K562 (cell line): ENCODE data around the gene NUP153. TPM values are rescaled to one million over a fixed set of nuclear protein-coding genes. Genes with fewer than 3 reads are reported as not detected.
A peak's percentile ranks its signal among the peaks of the same experiment; 100 is the strongest.

Experiments
- CSDE1 ChIP-seq, 2 experiments: fragments of 450-650 bp; IDR thresholded peaks; 2 replicates each; pipeline ENCODE4 v1.6.1; 2016; ENCODE audit warnings: mild to moderate bottlenecking in 1 of 2
- DDX20 ChIP-seq: fragments of 450-650 bp; IDR thresholded peaks from 2 replicates; pipeline ENCODE4 v1.6.1; 2016; ENCODE audit warnings: missing genetic modification characterization, low read depth, mild to moderate bottlenecking, missing compliant biosample characterization, moderate library complexity
- ETV1 ChIP-seq: fragments of 450-650 bp; conservative IDR thresholded peaks from 2 replicates; pipeline ENCODE4 v1.6.1; 2016; ENCODE audit warnings: missing genetic modification characterization, control low read depth, low read depth, missing compliant biosample characterization
- FUS ChIP-seq: fragments of 200-400 bp; formaldehyde crosslinking; optimal IDR thresholded peaks from 2 replicates; pipeline ENCODE3; 2017; ENCODE audit warnings: low read depth, low read length
- KDM5B ChIP-seq: fragments of 200-600 bp; sonication (generic); IDR thresholded peaks from 2 replicates; pipeline ENCODE4 v1.6.1; 2012; ENCODE audit warnings: low read depth, mild to moderate bottlenecking, moderate library complexity, low read length, control low read depth, inconsistent platforms; ENCODE audit not compliant: insufficient replicate concordance
- POLR2AphosphoS5 ChIP-seq: IDR thresholded peaks from 2 replicates; pipeline ENCODE4 v1.6.1; 2011; ENCODE audit warnings: mild to moderate bottlenecking, low read depth, low read length, moderate library complexity; ENCODE audit not compliant: control insufficient read depth, insufficient read depth
- SAP30 ChIP-seq: fragments of 200-600 bp; sonication (generic); IDR thresholded peaks from 2 replicates; pipeline ENCODE4 v1.6.1; 2012; ENCODE audit warnings: borderline replicate concordance, low read depth, mild to moderate bottlenecking, moderate library complexity, low read length, control low read depth, inconsistent platforms; ENCODE audit not compliant: insufficient read depth, poor library complexity, severe bottlenecking
- STAT5B ChIP-seq: fragments of 250-450 bp; sonication (Bioruptor Pico); IDR thresholded peaks from 2 replicates; pipeline ENCODE4 v1.8.0; 2021; ENCODE audit warnings: mild to moderate bottlenecking, inconsistent platforms
- ZFX ChIP-seq: sonication (generic); formaldehyde crosslinking; IDR thresholded peaks from 2 replicates; pipeline ENCODE4 v1.8.0; 2022; ENCODE audit warnings: mild to moderate bottlenecking, missing genetic modification reagents, moderate library complexity
- ZNF184 ChIP-seq: sonication (generic); formaldehyde crosslinking; IDR thresholded peaks from 2 replicates; pipeline ENCODE4 v1.5.0; 2020; ENCODE audit warnings: missing genetic modification reagents
- ZNF431 ChIP-seq: sonication (generic); formaldehyde crosslinking; IDR thresholded peaks from 2 replicates; pipeline ENCODE4 v1.8.0; 2022; ENCODE audit warnings: mild to moderate bottlenecking, missing genetic modification reagents
- polyA plus RNA-seq, 8 experiments: library from polyadenylated mRNA; depleted of rRNA in 4 of 8; stranded (reverse) in 5 of 8; unstranded in 3 of 8; fragments of >200 nt; fragmentation: Nextera tagmentation in 2 of 8; fragmentation: Illumina TruSeq in 1 of 8; extraction: Ambion mirVana in 2 of 8; extraction: Trizol in 1 of 8; gene quantifications; 2 replicates each; pipeline versions ENCODE4 v1.2.1 to v1.2.3, GENCODE V29; 2011 to 2014; ENCODE audit warnings: inconsistent platforms in 1 of 8, missing spikeins in 1 of 8
- total RNA-seq, 7 experiments: library from RNA; depleted of rRNA in 6 of 7; stranded (reverse); fragments of >200 nt in 6 of 7; fragmentation: Illumina TruSeq in 2 of 7; extraction: Trizol in 2 of 7; gene quantifications; 2 replicates each; pipeline versions ENCODE4 v1.2.1 to v1.2.3, GENCODE V29; 2011 to 2021; ENCODE audit warnings: low replicate concordance in 1 of 7
- TF ChIP-seq, protein P1 (sequence below), 2 experiments: fragments of 450-650 bp; formaldehyde crosslinking in 1 of 2; IDR thresholded peaks; 2 replicates each; pipeline versions ENCODE4 v1.4.0 to v1.6.1; 2014 to 2020; ENCODE audit warnings: mild to moderate bottlenecking in 2 of 2, borderline replicate concordance in 1 of 2, low read depth in 1 of 2

Gene NUP153
- total and polyA plus RNA-seq, 9 of the 15 experiments (the other 6 are each of a cell fraction or from before 2014, with no cell fraction given), result 21.9 to 110 (median 84.8) TPM

- TF ChIP-seq, protein P1, sequence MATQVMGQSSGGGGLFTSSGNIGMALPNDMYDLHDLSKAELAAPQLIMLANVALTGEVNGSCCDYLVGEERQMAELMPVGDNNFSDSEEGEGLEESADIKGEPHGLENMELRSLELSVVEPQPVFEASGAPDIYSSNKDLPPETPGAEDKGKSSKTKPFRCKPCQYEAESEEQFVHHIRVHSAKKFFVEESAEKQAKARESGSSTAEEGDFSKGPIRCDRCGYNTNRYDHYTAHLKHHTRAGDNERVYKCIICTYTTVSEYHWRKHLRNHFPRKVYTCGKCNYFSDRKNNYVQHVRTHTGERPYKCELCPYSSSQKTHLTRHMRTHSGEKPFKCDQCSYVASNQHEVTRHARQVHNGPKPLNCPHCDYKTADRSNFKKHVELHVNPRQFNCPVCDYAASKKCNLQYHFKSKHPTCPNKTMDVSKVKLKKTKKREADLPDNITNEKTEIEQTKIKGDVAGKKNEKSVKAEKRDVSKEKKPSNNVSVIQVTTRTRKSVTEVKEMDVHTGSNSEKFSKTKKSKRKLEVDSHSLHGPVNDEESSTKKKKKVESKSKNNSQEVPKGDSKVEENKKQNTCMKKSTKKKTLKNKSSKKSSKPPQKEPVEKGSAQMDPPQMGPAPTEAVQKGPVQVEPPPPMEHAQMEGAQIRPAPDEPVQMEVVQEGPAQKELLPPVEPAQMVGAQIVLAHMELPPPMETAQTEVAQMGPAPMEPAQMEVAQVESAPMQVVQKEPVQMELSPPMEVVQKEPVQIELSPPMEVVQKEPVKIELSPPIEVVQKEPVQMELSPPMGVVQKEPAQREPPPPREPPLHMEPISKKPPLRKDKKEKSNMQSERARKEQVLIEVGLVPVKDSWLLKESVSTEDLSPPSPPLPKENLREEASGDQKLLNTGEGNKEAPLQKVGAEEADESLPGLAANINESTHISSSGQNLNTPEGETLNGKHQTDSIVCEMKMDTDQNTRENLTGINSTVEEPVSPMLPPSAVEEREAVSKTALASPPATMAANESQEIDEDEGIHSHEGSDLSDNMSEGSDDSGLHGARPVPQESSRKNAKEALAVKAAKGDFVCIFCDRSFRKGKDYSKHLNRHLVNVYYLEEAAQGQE (IDR thresholded peaks at IDR 0.05; ENCODE audit: borderline replicate concordance), result no peak
- TF ChIP-seq, protein P1 (CRISPR knock-in tag; IDR thresholded peaks at IDR 0.05; ENCODE audit: low read depth), result no peak
- TF ChIP-seq KDM5B (no peak), CSDE1 (IDR thresholded peaks at IDR 0.05) (no peak), ZNF184 (CRISPR knock-in tag) (no peak), ETV1 (tag) (0 out of 2 replicates have a peak, but pooled peaks have one; percentile 6), ZNF431 (no peak), POLR2AphosphoS5 (no peak), STAT5B (CRISPR knock-in tag) (no peak), FUS (no peak), SAP30 (no peak), ZFX (0 out of 2 replicates have a peak, but pooled peaks have one; percentile 51), DDX20 (tag) (0 out of 2 replicates have a peak, but pooled peaks have one; percentile 20)
These were observed 7.5 kb upstream of the NUP153 start (continued) for GRCh38 chr6:17714177-17714576.
